Tongue (tissue), 2 donors: ENCODE results near the gene SPOCK1. TPM values are rescaled to one million over a fixed set of nuclear protein-coding genes. Genes with fewer than 3 reads are reported as not detected.
A peak's percentile ranks its signal among the peaks of the same experiment; 100 is the strongest.
"Not testable (repeated sequence)": the region's sequence is repeated elsewhere in the genome, so short reads cannot be mapped to it uniquely, and the experiment has no call there.

Experiments
- DNase-seq: peaks from one replicate; pipeline ENCODE4 v3.0.0-alpha.2; 2015
- total RNA-seq: library from RNA; depleted of rRNA; stranded (reverse); fragments of >200 nt; gene quantifications from one replicate; pipeline ENCODE4 v1.2.3, GENCODE V29; 2014

The SPOCK1 gene
- total RNA-seq, 1 donor from 2014 or later = 12.3 TPM

GRCh38 chr5:137394380-137394779 is 104.7 kb downstream of the SPOCK1 start:
- no peak for DNase-seq

- no peak for DNase-seq
These were observed 105.7 kb downstream of the SPOCK1 start for GRCh38 chr5:137393196-137393993.

GRCh38 chr5:137392261-137392660 is 106.9 kb downstream of the SPOCK1 start:
- DNase-seq = no peak

GRCh38 chr5:137391044-137391443 is 108.1 kb downstream of the SPOCK1 start:
- not testable (repeated sequence) for DNase-seq

- no peak for DNase-seq
These were observed 110.1 kb downstream of the SPOCK1 start for GRCh38 chr5:137389042-137389441.

GRCh38 chr5:137385064-137385463 is 114.1 kb downstream of the SPOCK1 start:
- no peak for DNase-seq

- DNase-seq = no peak
These were observed 115.2 kb downstream of the SPOCK1 start for GRCh38 chr5:137383909-137384308.

GRCh38 chr5:137381555-137381954 is 117.6 kb downstream of the SPOCK1 start:
- no peak for DNase-seq

- no peak for DNase-seq
These were observed 119.4 kb downstream of the SPOCK1 start for GRCh38 chr5:137379555-137380286.

- peak; percentile 2 for DNase-seq
These were observed 123.2 kb downstream of the SPOCK1 start for GRCh38 chr5:137375741-137376526.

- DNase-seq = peak; percentile 16
These were observed 124.9 kb downstream of the SPOCK1 start for GRCh38 chr5:137374110-137374714.

GRCh38 chr5:137372773-137373160 is 126.4 kb downstream of the SPOCK1 start:
- DNase-seq = no peak

GRCh38 chr5:137372016-137372772 is 126.9 kb downstream of the SPOCK1 start:
- no peak for DNase-seq

GRCh38 chr5:137370096-137371071 is 128.7 kb downstream of the SPOCK1 start:
- no peak for DNase-seq

- DNase-seq = no peak
These were observed 130.5 kb downstream of the SPOCK1 start for GRCh38 chr5:137368651-137369050.

GRCh38 chr5:137367951-137368350 is 131.2 kb downstream of the SPOCK1 start:
- DNase-seq = no peak

GRCh38 chr5:137366526-137366925 is 132.6 kb downstream of the SPOCK1 start:
- no peak for DNase-seq

GRCh38 chr5:137365126-137365865 is 133.8 kb downstream of the SPOCK1 start:
- no peak for DNase-seq

GRCh38 chr5:137361280-137361679 is 137.8 kb downstream of the SPOCK1 start:
- DNase-seq = no peak

GRCh38 chr5:137360607-137361006 is 138.5 kb downstream of the SPOCK1 start:
- DNase-seq = no peak
